ENCODE measurements around the gene FAM177A1. TPM values are rescaled to one million over a fixed set of nuclear protein-coding genes. Genes with fewer than 3 reads are reported as not detected.

Gene FAM177A1
- total and polyA plus RNA-seq, 2 experiments from 2014 or later, result 30.1 to 47.3 TPM

GRCh38 chr14:35068238-35069012 is 22.4 kb downstream of the FAM177A1 start:
- no peaks in the 10 kb centered on the region for H3K9me3 ChIP-seq (ENCODE audit: low read depth)
- H3K36me3 ChIP-seq, result peaks cover 5% of the 10 kb centered on the region
- H3K27ac ChIP-seq, result no peak overlapping the region
- H3K4me3 ChIP-seq, result no peak overlapping the region
- no peak for TF ChIP-seq CTCF (IDR thresholded peaks at IDR 0.05; ENCODE audit: low read depth, low read length)
- DNase-seq (ENCODE audit: low read depth in 1 of 2, low spot score in 1 of 2), result peak in 1 of 2 donors; percentile 21
- no peaks in the 10 kb centered on the region for H3K27me3 ChIP-seq
- H3K4me1 ChIP-seq (ENCODE audit: low read depth), result no peaks in the 10 kb centered on the region

- H3K4me3 ChIP-seq, result no peak overlapping the region
- no peaks in the 10 kb centered on the region for H3K27me3 ChIP-seq
- TF ChIP-seq CTCF (IDR thresholded peaks at IDR 0.05; ENCODE audit: low read depth, low read length), result no peak
- H3K4me1 ChIP-seq (ENCODE audit: low read depth), result no peaks in the 10 kb centered on the region
- no peak for DNase-seq (ENCODE audit: low read depth in 1 of 2, low spot score in 1 of 2)
- peaks cover 5% of the 10 kb centered on the region for H3K36me3 ChIP-seq
- H3K27ac ChIP-seq, result no peak overlapping the region
- no peaks in the 10 kb centered on the region for H3K9me3 ChIP-seq (ENCODE audit: low read depth)
Observed at GRCh38 chr14:35072226-35072625, 26.2 kb downstream of the FAM177A1 start.

- peaks cover 4% of the 10 kb centered on the region for H3K36me3 ChIP-seq
Observed at GRCh38 chr14:35073486-35073885, 27.4 kb downstream of the FAM177A1 start.

GRCh38 chr14:35078082-35078481 is 32.0 kb downstream of the FAM177A1 start:
- Histone ChIP-seq H3K27me3 (no peaks in the 10 kb centered on the region), H3K27ac (no peak overlapping the region), H3K9me3 (ENCODE audit: low read depth) (no peaks in the 10 kb centered on the region), H3K4me1 (ENCODE audit: low read depth) (no peaks in the 10 kb centered on the region), H3K4me3 (no peak overlapping the region), H3K36me3 (peaks cover 32% of the 10 kb centered on the region)
- no peak for DNase-seq (ENCODE audit: low read depth in 1 of 2, low spot score in 1 of 2)
- TF ChIP-seq CTCF (IDR thresholded peaks at IDR 0.05; ENCODE audit: low read depth, low read length), result no peak

More at GRCh38 chr14:35073486-35073885, 27.4 kb downstream of the FAM177A1 start:
- Histone ChIP-seq H3K4me1 (ENCODE audit: low read depth) (no peaks in the 10 kb centered on the region), H3K4me3 (no peak overlapping the region), H3K9me3 (ENCODE audit: low read depth) (no peaks in the 10 kb centered on the region), H3K27ac (no peak overlapping the region), H3K27me3 (no peaks in the 10 kb centered on the region)
- no peak for DNase-seq (ENCODE audit: low read depth in 1 of 2, low spot score in 1 of 2)
- TF ChIP-seq CTCF (IDR thresholded peaks at IDR 0.05; ENCODE audit: low read depth, low read length), result no peak

- H3K27ac ChIP-seq, result no peak overlapping the region
- no peak for DNase-seq (ENCODE audit: low read depth in 1 of 2, low spot score in 1 of 2)
- no peaks in the 10 kb centered on the region for H3K9me3 ChIP-seq (ENCODE audit: low read depth)
- no peak for TF ChIP-seq CTCF (IDR thresholded peaks at IDR 0.05; ENCODE audit: low read depth, low read length)
- no peaks in the 10 kb centered on the region for H3K4me1 ChIP-seq (ENCODE audit: low read depth)
- no peak overlapping the region for H3K4me3 ChIP-seq
- no peaks in the 10 kb centered on the region for H3K27me3 ChIP-seq
- peaks cover 39% of the 10 kb centered on the region for H3K36me3 ChIP-seq
Observed at GRCh38 chr14:35079742-35080141, 33.7 kb downstream of the FAM177A1 start.
